Naive thymus-derived CD8-positive, alpha-beta T cell (primary cell): ENCODE results near the gene ZP2. TPM values are rescaled to one million over a fixed set of nuclear protein-coding genes. Genes with fewer than 3 reads are reported as not detected.
"Not testable (repeated sequence)": the region's sequence is repeated elsewhere in the genome, so short reads cannot be mapped to it uniquely, and the experiment has no call there.

Source experiments
- ATAC-seq, 2 donors: fragments of 150-1000 bp; cut with Tn5 transposase in 1 of 2; sonication (Bioruptor Pico), chemical (Tn5 transposase) in 1 of 2; 1 replicate in 1 of 2; 2 replicates in 1 of 2; pipeline ENCODE4 v1.10.0; 2021; ENCODE audit warnings: mild to moderate bottlenecking in 2 of 2, moderate library complexity in 2 of 2
- POLR2A ChIA-PET: fragments of 350-600 bp; sonication (Branson Sonifier 250); formaldehyde crosslinking; loops from one replicate; lab custom pipeline; 2021; ENCODE audit warnings: antibody characterized with exemption; lab: Charles Lee
- DNase-seq, 10 donors: peaks; one replicate each; pipeline versions ENCODE4 v3.0.0 to v3.0.0-alpha.2; 2020 to 2022
- H3K27ac Mint-ChIP-seq, 10 donors: one replicate each; pipeline ENCODE4 v1.8.0; 2020 to 2022; ENCODE audit warnings: mild to moderate bottlenecking in 10 of 10, mixed read lengths in 10 of 10, moderate library complexity in 4 of 10, inconsistent platforms in 1 of 10
- H3K27me3 Mint-ChIP-seq, 5 donors: one replicate each; pipeline ENCODE4 v1.8.0; 2021 to 2022; ENCODE audit warnings: mixed read lengths in 5 of 5
- H3K36me3 Mint-ChIP-seq, 3 donors: one replicate each; pipeline ENCODE4 v1.8.0; 2020 to 2022; ENCODE audit warnings: mixed read lengths in 3 of 3, mild to moderate bottlenecking in 2 of 3, inconsistent platforms in 1 of 3
- H3K4me1 Mint-ChIP-seq, 4 donors: one replicate each; pipeline ENCODE4 v1.8.0; 2021 to 2022; ENCODE audit warnings: mixed read lengths in 4 of 4
- H3K4me3 Mint-ChIP-seq, 10 donors: one replicate each; pipeline ENCODE4 v1.8.0; 2020 to 2022; ENCODE audit warnings: mild to moderate bottlenecking in 10 of 10, mixed read lengths in 10 of 10, moderate library complexity in 6 of 10, inconsistent platforms in 1 of 10
- H3K9me3 Mint-ChIP-seq, 9 donors: one replicate each; pipeline ENCODE4 v1.8.0; 2020 to 2022; ENCODE audit warnings: mixed read lengths in 9 of 9, mild to moderate bottlenecking in 3 of 9, inconsistent platforms in 1 of 9, moderate library complexity in 1 of 9
- polyA plus RNA-seq, 3 donors: library from polyadenylated mRNA; unstranded; fragments of 300-500 nt; fragmentation: Illumina TruSeq; gene quantifications; one replicate each; pipeline ENCODE4 v1.2.3, GENCODE V29; 2021
- total RNA-seq, 8 experiments: library from RNA in 2 of 8; stranded (reverse) in 2 of 8; gene quantifications; one replicate each; pipeline ENCODE4 v1.2.3 and lab custom pipeline; 2021 to 2026

The ZP2 gene
- total RNA-seq (not detected), polyA plus RNA-seq (not detected), total RNA-seq (lab: John Stamatoyannopoulos, UW) (0 to 0.13 (median 0) reads per million in 6 experiments)

DNA sequence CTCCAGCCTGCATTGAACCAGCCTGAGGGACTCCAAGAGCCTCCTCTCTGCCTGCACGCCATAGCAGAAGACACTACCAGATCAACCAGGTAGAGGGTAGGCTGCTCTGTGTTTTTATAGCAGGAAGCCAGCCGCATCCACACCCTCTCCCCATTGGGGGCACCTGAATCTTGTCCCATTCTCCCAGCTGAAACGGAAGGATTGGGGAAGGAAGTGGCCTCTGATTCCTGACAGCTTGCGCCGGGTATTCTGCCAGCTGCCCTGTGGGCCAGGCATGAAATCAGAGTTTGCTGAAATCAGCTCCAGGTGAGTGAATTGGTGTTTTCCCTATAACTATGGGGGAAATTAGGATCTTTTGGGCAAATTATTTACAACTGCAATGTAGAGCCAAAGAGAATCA, at the start of gene ZP2:
Gene ZP2, minus strand, starts transcription at position 89 of the 400 bp plus-strand sequence. Its CDS starts 27 bp downstream, at position 62.
- POLR2A ChIA-PET: no interaction called here
- ATAC-seq (no peak), DNase-seq (no peak)
- peaks cover 14 to 22% (median 20%) of the 10 kb centered on the region in 5 donors for H3K27me3 Mint-ChIP-seq
- no peaks in the 10 kb centered on the region for H3K4me1 Mint-ChIP-seq
- no peak within 1 kb of the TSS for H3K27ac Mint-ChIP-seq
- no peak within 1 kb of the TSS for H3K4me3 Mint-ChIP-seq
- no peaks in the 10 kb centered on the region for H3K36me3 Mint-ChIP-seq
- no peaks in the 10 kb centered on the region for H3K9me3 Mint-ChIP-seq

DNA sequence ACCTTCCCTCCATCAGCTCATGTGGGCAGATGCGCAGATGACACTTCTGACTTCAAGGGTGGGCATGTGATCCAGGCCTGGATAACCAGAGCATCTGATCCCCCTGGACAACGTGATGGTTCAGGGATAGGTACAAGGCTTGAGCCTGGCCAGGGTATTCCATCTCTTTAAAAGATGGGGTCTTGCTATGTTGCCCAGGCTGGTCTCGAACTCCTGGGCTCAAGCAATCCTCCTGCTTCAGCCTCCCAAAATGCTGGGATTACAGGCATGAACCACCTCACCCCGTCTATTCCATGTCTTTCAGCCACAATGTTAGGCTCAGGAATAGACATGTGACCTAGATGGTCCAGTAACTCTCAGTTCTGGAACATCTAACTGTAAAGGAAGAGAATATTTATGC, 45.9 kb upstream of the ZP2 start:
- no peak overlapping the region for H3K27ac Mint-ChIP-seq
- H3K4me1 Mint-ChIP-seq: peaks cover 0 to 2% (median 0%) of the 10 kb centered on the region in 4 donors
- no peak for DNase-seq
- no peak overlapping the region for H3K4me3 Mint-ChIP-seq
- POLR2A ChIA-PET: no interaction called here
- H3K36me3 Mint-ChIP-seq: no peaks in the 10 kb centered on the region
- no peaks in the 10 kb centered on the region for H3K9me3 Mint-ChIP-seq
- ATAC-seq: no peak
- peaks cover 0 to 17% (median 7%) of the 10 kb centered on the region in 5 donors for H3K27me3 Mint-ChIP-seq

DNA sequence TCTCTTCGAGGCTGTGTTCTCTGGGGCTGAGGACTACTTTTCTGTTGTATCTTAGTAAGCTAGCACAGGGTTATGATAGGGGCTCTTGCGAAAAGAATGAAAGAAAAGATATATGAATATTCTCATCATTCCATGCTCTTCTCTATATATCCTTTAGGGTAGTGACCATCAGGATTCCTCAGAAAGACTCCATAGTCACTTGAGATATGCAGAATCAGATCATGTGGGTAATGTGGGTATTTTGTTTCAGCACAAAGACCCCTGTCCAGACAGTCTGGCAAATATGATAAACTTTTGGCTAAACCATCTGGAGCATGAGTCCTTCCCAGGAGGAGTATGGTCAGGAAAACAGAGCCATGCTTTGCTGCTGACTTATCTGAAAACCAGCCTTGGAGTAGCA, 45.3 kb upstream of the ZP2 start:
- DNase-seq (no peak), ATAC-seq (no peak)
- H3K36me3 Mint-ChIP-seq: no peaks in the 10 kb centered on the region
- H3K9me3 Mint-ChIP-seq: no peaks in the 10 kb centered on the region
- POLR2A ChIA-PET: no interaction called here
- H3K27ac Mint-ChIP-seq: no peak overlapping the region
- peaks cover 0 to 2% (median 0%) of the 10 kb centered on the region in 4 donors for H3K4me1 Mint-ChIP-seq
- peaks cover 3 to 17% (median 7%) of the 10 kb centered on the region in 5 donors for H3K27me3 Mint-ChIP-seq
- H3K4me3 Mint-ChIP-seq: no peak overlapping the region

DNA sequence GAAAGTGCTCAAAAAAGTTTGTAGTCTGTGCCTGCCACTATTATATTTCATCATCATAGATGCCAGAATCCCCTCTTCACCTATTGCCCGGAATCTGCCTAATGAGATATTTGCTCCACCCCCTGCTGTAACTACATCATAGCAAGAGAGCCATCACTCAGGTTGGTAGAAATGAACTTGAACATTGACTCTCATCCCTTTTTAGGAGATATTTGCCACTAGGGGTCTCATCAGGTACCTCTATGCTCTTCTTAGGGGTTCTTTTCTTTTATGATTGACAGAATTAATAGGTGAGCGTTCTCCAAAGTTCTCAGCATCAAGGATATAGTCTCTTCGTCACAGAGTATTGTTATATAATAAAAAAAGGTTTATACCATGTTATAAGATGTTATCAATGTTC, 42.1 kb upstream of the ZP2 start:
- ATAC-seq (no peak), DNase-seq (no peak)
- Mint-ChIP-seq H3K36me3 (no peaks in the 10 kb centered on the region), H3K27ac (no peak overlapping the region), H3K4me1 (peaks cover 0 to 6% (median under 1%) of the 10 kb centered on the region in 4 donors), H3K9me3 (no peaks in the 10 kb centered on the region), H3K4me3 (no peak overlapping the region), H3K27me3 (peaks cover 9 to 34% (median 24%) of the 10 kb centered on the region in 5 donors)
- POLR2A ChIA-PET: no interaction called here

DNA sequence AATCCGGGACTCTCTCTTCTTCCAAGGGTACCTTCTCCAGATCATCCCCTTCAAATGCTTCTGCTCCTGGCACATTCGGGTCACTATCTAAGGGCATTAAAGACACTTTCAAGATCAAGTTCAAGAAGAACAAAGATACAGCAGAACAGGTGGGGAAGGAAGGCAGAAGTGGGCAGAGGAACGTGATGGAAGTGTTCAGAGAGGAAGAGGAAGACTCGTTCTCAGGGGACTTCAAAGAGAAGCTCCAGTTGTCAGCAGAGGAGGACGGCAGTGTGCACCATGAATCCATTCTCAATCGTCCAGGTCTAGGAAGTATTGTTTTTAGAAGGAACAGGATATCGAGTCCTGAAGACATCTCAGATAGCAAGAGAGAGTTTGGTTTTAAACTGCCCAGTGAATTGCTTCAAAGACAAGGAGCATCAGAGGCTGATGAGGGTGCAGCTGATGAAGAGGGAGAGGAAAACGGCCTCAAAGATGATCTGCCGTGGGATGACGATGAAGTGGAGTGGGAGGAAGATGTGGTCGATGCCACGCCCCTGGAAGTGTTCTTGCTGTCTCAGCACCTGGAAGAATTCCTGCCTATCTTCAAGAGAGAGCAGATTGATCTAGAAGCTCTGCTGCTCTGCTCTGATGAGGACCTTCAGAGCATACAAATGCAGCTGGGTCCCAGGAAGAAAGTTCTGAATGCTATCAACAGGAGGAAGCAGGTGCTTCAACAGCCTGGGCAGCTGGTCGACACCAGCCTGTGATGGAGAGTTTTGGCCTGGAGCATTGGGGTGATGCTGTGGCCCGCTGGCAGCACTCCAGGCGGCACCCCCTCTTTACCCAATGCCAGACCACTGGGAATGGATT, 38.9 kb upstream of the ZP2 start:
- ATAC-seq (no peak), DNase-seq (no peak)
- POLR2A ChIA-PET: no interaction called here
- Mint-ChIP-seq H3K27ac (no peak overlapping the region), H3K4me3 (no peak overlapping the region), H3K27me3 (peaks cover 10 to 32% (median 24%) of the 10 kb centered on the region in 5 donors), H3K36me3 (no peaks in the 10 kb centered on the region), H3K9me3 (no peaks in the 10 kb centered on the region), H3K4me1 (peaks cover 0 to 6% (median under 1%) of the 10 kb centered on the region in 4 donors)

DNA sequence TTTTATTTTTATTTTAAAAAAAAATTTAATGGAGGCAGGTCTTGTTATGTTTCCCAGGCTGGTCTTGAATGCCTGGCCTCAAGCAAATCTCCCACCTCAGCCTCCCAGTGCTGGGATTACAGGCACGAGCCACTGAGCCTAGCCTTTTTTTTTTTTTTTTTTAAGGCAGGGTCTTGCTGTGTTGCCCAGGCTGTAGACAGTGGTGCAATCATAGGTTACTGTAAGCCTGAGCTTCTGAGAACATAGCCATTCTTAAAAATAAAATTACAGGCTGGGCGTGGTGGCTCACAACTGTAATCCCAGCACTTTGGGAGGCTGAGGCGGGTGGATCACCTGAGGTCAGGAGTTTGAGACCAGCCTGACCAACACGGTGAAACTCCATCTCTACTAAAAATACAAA, 36.8 kb upstream of the ZP2 start:
- POLR2A ChIA-PET, H3K36me3 Mint-ChIP-seq, ATAC-seq, H3K9me3 Mint-ChIP-seq, H3K4me1 Mint-ChIP-seq, DNase-seq, H3K4me3 Mint-ChIP-seq, H3K27ac Mint-ChIP-seq: not testable (repeated sequence)
- H3K27me3 Mint-ChIP-seq: peaks cover 10 to 28% (median 24%) of the 10 kb centered on the region in 5 donors

DNA sequence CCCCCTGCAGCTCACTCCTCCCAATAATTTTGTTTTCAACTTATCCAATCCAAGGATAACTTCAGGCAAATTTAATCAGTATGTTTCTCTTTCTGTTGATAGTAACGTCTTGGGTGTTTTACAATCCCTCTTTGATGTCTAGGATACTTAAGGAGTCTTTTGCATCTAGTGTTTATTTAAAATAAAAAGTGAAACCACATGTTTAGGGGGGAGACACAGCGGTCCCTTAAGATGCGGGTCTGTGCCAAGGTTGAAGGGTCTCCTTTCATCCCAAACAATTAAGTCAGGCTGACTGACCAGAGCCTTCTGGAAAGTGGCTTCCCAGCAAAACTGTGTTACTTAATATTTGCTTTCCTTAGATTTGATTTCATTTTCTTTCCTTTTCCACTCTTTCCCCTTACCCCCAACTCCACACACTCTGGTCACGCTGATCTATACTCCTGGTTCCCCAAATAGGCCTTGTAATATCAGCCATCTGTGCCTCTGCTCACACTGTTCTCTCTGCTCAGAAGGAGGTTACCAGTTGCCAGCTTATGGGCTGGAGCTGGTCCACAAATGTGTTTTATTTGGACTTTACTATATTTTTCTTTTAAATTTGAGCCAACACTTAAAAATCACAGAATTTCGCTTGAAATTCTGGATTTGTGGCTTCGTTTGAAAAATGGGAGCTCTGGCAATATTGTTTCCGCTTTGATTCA, 33.3 kb upstream of the ZP2 start:
- H3K4me1 Mint-ChIP-seq: no peaks in the 10 kb centered on the region
- ATAC-seq (no peak), DNase-seq (no peak)
- H3K4me3 Mint-ChIP-seq: no peak overlapping the region
- no peaks in the 10 kb centered on the region for H3K36me3 Mint-ChIP-seq
- POLR2A ChIA-PET: no interaction called here
- no peaks in the 10 kb centered on the region for H3K9me3 Mint-ChIP-seq
- peaks cover 9 to 23% (median 13%) of the 10 kb centered on the region in 5 donors for H3K27me3 Mint-ChIP-seq
- no peak overlapping the region for H3K27ac Mint-ChIP-seq

DNA sequence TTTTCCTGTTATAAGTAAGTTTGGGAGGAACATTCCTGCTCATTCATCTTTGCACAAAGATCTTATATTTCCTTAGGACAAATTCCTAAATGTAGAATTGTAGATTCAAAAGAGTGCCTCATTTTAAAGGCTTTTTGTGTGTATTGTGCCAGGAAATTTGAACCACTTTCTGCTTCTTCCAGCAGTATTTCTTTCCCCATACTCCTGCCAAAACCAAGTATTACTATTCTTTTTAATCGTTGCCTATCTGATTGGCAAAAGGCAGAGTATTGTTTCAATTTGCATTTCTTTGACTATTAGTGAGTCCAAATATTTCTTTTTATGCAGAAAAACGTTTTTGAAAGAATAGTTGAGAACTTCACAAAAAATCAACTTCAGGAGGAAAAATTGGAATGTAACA, 31.4 kb upstream of the ZP2 start:
- peaks cover 4 to 14% (median 12%) of the 10 kb centered on the region in 5 donors for H3K27me3 Mint-ChIP-seq
- H3K9me3 Mint-ChIP-seq: no peaks in the 10 kb centered on the region
- ATAC-seq: no peak

DNA sequence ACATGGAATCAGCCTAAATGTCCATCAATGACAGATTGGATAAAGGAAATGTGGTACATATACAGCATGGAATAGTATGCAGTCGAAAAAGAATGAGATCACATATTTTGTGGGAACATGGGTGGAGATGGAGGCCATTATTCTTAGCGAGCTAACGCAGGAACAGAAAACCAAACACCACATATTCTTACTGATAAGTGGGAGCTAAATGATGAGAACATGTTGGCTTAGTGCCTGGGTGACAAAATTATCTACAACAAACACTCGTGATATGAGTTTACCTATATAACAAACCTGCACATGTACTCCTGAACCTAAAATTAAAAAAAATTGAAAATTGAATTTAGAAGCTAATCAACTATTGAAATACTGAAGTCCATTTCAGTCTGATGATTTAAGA, 28.3 kb upstream of the ZP2 start:
- H3K36me3 Mint-ChIP-seq: no peaks in the 10 kb centered on the region
- no peak overlapping the region for H3K27ac Mint-ChIP-seq
- POLR2A ChIA-PET: no interaction called here

More for the DNA sequence above, 31.4 kb upstream of the ZP2 start:
- POLR2A ChIA-PET: no interaction called here
- no peaks in the 10 kb centered on the region for H3K36me3 Mint-ChIP-seq
- DNase-seq: no peak
- H3K4me1 Mint-ChIP-seq: no peaks in the 10 kb centered on the region
- H3K4me3 Mint-ChIP-seq: no peak overlapping the region
- H3K27ac Mint-ChIP-seq: no peak overlapping the region

DNA sequence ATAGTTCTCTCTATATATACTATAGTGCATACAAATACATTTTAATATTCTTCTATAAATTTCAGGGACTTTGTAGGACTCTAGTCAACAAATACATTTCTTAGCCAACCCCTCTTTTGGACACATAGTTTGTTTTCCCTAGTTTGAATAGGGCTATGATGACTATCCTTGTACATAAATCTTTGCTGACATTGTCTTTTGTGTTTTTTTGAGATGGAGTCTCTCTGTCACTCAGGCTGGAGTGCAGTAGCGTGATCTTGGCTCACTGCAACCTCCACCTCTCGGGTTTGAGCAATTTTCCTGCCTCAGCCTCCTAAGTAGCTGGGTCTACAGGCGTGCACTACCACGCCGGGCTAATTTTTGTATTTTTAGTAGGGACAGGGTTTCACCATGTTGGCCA, 25.5 kb upstream of the ZP2 start:
- no peak overlapping the region for H3K4me3 Mint-ChIP-seq
- POLR2A ChIA-PET: no interaction called here
- H3K4me1 Mint-ChIP-seq: no peaks in the 10 kb centered on the region
- peaks cover 7 to 34% (median 19%) of the 10 kb centered on the region in 5 donors for H3K27me3 Mint-ChIP-seq
- no peaks in the 10 kb centered on the region for H3K9me3 Mint-ChIP-seq
- ATAC-seq (no peak), DNase-seq (no peak)
- no peaks in the 10 kb centered on the region for H3K36me3 Mint-ChIP-seq
- no peak overlapping the region for H3K27ac Mint-ChIP-seq

More for the DNA sequence above, 28.3 kb upstream of the ZP2 start:
- H3K27me3 Mint-ChIP-seq: peaks cover 7 to 19% (median 13%) of the 10 kb centered on the region in 5 donors
- no peak for DNase-seq
- no peak overlapping the region for H3K4me3 Mint-ChIP-seq
- ATAC-seq: no peak
- H3K9me3 Mint-ChIP-seq: no peaks in the 10 kb centered on the region
- H3K4me1 Mint-ChIP-seq: no peaks in the 10 kb centered on the region

DNA sequence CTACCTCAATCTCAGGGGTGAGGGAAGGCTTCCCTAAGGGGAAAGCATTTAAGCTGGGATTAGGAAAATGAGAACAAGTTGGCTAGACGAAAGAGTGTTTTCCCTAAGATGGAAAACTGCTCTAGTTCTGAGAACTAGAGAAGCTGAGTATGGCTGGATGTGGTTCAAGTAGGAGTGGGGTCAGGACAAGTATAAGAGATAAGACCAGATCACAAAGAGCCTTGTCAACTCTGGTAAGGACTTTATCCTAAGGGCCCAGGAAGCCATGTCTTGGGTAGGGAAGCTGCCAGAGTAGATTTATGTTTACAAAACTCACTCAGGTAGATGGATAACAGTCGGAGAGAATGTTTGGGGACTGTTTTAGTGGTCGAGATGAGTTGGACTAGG, 23.8 kb upstream of the ZP2 start:
- DNase-seq (no peak), ATAC-seq (no peak)
- POLR2A ChIA-PET: no interaction called here
- Mint-ChIP-seq H3K4me1 (no peaks in the 10 kb centered on the region), H3K4me3 (no peak overlapping the region), H3K27ac (no peak overlapping the region), H3K36me3 (no peaks in the 10 kb centered on the region), H3K9me3 (no peaks in the 10 kb centered on the region), H3K27me3 (peaks cover 9 to 50% (median 19%) of the 10 kb centered on the region in 5 donors)

DNA sequence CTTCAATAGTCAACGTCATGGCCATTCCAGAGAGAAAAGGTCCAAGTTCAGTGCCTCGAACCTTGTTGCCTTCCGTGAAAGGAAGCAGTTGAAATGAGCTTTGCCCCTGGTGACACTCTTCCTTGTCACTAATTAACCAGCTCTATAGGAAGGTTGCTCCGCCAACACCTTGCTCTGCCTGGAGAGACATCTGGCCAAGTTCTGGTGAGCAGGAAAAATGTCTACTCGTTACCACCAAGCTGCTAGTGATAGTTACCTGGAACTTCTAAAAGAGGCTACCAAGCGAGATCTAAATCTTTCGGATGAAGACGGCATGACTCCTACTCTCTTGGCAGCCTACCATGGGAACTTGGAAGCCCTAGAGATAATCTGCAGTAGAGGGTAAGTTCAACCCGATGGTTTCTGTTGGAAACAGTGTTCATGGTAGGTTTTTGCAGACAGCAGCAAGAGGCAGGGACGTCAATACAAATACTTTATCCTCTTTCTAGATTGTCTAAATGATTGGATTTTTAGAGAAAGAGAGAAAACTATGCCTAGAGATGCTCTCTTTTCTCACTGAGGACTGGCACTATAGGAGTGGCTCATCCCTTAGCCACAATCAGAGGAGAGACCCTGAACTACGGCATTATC, 22.3 kb upstream of the ZP2 start, which contains the start of gene ANKS4B:
Gene ANKS4B, plus strand, starts transcription at position 179 of the 630 bp plus-strand sequence. Its CDS starts 39 bp downstream, at position 218.
- no peak for ATAC-seq
- H3K36me3 Mint-ChIP-seq: no peaks in the 10 kb centered on the region
- H3K27ac Mint-ChIP-seq: no peak within 1 kb of the TSS

More for the DNA sequence above, 22.3 kb upstream of the ZP2 start, which contains the start of gene ANKS4B:
- Mint-ChIP-seq H3K9me3 (no peaks in the 10 kb centered on the region), H3K27me3 (peaks cover 9 to 65% (median 17%) of the 10 kb centered on the region in 5 donors), H3K4me1 (no peaks in the 10 kb centered on the region), H3K4me3 (no peak within 1 kb of the TSS)
- POLR2A ChIA-PET: no interaction called here
- DNase-seq: no peak
